GM08714 (cell line): Measurements from ENCODE around the gene TLR8.

Source experiments
- H3K4me3 ChIP-seq: fragments of 200-500 bp; sonication (Bioruptor generic); 2 replicates; pipeline ENCODE4 v1.5.1; 2014; ENCODE audit warnings: mild to moderate bottlenecking, low read length, inconsistent platforms
- ZNF274 ChIP-seq: IDR thresholded peaks from 2 replicates; pipeline ENCODE4 v1.6.1; 2012; ENCODE audit warnings: mild to moderate bottlenecking, low read depth, low read length

TLR8 gene

DNA sequence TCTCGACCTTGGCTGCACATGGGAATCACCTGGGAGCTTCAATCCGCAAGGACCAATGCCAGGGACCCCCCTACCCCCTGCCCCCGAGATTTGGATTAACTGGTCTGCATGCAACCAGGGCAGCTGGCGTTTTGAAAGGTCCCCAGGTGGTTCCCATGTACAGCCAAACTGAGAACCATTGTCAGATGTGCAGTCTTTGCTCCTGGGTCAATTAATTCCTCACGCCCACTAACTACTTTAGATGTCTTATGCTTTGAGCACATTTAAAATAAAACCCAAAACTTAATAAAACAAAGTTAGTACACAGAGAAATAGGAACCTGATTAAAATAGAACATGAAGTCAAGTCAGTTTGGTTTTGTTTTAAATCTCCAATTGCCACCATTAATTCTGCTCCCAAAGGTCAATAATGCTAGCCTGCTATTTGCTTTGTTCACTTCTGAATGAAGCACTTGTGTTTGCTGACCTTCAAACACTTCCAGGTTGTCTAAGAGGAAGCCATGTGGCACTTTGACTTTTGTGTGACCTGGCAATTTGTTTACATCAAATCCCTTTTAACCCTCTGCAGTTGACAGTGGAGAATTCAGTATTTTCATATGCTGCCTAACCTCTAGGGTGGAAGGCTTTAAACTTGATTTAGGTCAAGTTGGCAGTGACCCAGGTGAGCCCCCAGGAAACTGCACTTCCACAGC, 41.3 kb downstream of the TLR8 start:
- no peak for TF ChIP-seq ZNF274

DNA sequence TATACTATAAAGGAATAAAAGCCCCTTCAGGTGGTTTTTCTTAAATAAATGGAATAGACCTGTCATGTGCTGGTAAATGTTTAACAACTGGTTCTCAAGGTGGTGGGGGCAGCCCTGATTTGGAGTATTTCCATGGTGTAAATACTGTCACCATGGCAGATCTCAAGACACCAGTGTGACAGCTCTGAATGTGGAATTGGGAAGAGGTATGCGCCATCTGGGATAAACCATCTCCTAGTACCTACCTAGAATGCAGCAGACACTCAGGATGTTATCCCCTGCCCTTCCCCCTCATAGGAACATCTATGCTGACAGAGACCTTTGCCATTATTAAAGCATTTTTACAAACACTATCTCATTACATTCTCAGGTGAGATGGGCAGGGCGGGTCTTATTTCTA, 42.1 kb downstream of the TLR8 start:
- TF ChIP-seq ZNF274: no peak
- H3K4me3 ChIP-seq: no peak overlapping the region

More for the DNA sequence above, 41.3 kb downstream of the TLR8 start:
- H3K4me3 ChIP-seq: no peak overlapping the region

DNA sequence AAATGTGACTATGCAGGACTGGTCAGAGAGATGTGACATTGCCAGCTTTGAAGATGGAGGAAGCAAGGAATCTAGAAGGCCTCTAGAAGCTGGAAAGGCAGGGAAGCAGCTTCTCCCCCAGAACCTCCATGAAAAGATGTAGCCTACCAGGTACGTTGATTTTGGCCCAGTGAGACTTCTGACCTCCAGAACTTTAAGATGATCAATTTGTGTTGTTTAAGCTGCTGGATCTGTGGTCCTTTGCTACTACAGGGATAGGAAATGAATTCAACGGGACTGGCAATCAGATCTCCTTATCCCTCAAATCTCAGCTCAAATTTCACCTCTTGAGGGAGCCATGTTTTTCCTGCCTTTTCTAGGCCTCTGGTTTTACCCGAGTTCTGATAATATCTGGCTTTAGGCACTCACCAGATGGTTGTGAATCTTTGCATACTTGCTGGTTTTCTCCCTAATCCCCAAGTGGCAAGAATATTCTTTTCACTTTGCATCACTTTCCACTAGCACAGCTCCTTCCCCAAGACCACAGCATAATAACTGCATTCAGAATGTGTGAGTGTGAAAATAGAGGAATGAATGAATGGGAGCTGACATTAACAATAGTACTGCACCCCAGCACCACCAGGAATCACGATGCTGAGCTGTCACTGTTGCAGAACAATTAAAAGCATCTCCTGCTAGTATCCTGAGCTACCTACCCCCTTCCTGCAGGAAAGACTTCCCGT, 42.9 kb downstream of the TLR8 start:
- no peak for TF ChIP-seq ZNF274
- no peak overlapping the region; the same call in 1 of the 2 replicates for H3K4me3 ChIP-seq

DNA sequence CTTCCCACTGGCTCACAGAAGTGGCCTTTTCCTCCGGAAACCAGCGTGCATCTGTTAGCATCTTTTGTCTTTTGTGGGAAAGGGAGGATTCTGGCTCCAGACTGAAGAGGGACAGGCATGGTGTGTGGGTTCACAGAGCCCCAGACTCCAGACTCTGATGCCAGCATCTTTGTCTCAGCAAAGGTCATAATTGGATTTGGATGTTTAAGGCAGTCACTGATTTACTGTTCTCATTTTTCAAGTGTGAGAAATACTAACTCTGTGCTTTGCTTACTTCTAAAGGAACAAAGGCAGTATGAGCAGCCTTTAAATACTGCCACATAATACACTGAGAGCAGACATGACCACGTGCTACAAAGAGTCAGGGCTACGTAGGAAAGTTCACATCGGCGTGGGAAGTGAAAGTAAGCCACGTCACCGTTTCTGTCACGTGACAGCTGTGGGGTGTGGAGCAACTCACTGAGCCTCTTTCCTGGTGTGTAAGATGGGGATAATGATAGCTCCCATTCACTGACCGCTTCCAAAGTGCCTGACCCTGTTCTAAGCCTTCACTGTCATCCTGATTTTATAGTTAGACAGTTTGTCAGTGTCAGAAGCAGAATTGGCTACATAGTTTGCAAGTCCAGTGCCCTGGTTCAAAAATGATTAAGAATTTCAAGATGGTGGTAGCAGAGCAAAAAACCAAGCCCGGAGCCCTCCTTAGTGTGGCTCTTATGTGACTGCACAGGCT, 43.7 kb downstream of the TLR8 start:
- H3K4me3 ChIP-seq: peak overlapping the region; percentile 48; the same call in 1 of the 2 replicates
- TF ChIP-seq ZNF274: no peak

DNA sequence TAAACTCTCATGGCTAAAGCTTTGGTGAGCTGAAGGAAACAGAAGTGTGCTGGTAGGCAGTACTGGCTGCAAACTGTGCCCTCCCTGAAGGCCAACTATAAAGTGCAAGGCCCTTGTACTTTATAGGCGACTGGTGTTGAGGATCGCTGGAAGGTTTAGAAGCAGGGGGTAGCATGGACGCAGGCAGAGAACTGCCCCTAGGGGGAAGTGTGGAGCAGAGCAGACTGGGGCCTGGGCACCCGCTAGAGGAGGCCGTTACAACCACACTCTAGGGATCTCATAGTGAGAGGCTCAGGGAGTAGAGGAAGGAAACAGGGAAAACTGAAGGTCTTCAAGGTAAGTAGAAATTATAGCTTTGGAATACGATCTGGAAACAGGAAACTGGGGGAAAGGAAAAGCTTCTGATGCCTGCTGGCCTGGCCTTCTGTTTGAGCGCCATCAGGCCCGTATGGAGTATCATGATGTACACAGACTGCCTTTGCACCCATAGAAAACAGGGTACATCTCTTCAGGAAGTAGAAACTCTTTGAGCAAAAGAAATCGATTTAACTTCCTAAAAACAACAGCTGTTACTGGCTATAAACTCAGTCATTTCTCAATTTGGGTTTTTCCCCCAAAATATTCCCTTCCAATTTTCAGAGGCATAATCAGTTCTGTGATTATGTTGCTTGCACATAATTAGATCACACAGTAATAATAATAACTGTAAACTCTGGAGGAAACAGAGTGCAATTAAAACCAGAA, 44.6 kb downstream of the TLR8 start:
- TF ChIP-seq ZNF274: no peak
- H3K4me3 ChIP-seq: peak overlapping the region; percentile 48; the same call in 1 of the 2 replicates

DNA sequence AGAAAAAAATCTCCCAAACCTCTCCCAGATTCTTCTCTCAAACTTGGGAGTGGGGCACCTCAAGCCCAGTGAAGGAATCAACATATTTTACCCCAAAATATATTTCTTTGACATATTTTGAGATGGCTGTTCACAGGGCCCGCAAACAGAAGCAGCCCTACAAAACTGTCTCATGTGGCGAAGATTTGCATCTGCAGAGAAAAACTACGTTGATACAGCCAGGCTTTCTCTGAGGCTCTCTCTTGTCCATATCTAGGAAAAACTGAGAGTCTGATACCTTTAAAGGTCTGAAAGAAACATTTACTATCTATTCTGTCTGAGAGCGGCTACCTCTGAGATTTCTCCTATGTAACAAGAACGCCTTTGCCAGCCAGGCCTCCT, 45.2 kb downstream of the TLR8 start:
- no peak for TF ChIP-seq ZNF274
- H3K4me3 ChIP-seq: peak overlapping the region; percentile 13; the same call in 1 of the 2 replicates

DNA sequence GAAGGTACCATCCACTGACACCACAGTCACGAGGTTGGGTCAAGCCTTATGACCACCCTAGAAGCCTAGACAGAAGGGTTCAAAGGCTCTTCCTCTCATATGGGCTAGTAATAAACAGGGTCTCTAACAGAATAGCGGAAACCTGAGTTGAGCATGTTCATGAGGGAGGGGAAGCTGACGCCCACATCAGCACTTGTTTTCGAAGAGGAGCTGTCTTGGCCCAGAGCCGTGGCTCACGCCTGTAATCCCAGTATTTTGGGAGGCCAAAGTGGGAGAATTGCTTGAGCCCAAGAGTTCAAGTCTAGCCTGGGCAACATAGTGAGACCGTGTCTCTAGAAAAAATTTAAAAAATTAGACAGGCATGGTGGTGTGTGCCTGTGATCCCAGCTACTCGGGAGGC, 47.0 kb downstream of the TLR8 start:
- no peak for TF ChIP-seq ZNF274
- no peak overlapping the region for H3K4me3 ChIP-seq

DNA sequence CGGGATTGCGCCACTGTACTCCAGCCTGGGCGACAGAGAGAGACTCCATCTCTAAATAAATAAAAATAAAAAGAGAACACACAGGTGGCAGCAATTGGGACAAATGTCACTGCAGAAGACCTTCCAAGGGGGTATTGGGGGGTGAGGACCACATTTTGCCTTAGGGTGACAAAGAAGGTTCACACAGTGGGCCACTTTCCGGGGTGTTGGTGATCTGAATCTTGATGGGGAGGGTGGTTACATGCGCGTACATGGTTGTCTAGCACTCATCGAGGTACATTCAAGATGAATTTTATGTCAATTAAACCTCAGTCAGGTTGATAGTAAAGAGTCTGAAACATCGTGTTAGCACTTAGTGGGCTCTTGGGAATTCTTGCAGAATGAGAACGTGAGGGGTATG, 48.0 kb downstream of the TLR8 start:
- no peak overlapping the region for H3K4me3 ChIP-seq
- TF ChIP-seq ZNF274: no peak

DNA sequence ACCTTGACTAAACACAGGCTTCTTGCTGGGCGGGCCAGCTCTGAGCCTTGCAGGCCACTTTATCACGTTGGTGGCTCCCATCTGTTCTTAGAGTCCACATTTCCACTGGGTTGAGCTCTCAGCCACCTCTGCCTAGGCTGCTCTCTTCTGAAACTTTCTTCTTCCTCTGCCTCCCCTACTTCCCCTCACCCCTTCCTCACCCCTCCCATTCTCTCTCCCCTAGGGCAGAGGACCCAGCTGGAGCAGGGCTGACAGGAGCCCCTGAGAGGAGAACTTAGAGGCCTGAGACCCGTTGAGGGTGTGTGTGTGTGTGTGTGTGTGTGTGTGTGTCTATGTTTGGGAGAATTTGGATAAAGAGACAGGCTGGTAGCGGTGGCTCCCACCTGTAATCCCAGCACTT, 48.6 kb downstream of the TLR8 start:
- no peak for TF ChIP-seq ZNF274
- no peak overlapping the region; the same call in 1 of the 2 replicates for H3K4me3 ChIP-seq

DNA sequence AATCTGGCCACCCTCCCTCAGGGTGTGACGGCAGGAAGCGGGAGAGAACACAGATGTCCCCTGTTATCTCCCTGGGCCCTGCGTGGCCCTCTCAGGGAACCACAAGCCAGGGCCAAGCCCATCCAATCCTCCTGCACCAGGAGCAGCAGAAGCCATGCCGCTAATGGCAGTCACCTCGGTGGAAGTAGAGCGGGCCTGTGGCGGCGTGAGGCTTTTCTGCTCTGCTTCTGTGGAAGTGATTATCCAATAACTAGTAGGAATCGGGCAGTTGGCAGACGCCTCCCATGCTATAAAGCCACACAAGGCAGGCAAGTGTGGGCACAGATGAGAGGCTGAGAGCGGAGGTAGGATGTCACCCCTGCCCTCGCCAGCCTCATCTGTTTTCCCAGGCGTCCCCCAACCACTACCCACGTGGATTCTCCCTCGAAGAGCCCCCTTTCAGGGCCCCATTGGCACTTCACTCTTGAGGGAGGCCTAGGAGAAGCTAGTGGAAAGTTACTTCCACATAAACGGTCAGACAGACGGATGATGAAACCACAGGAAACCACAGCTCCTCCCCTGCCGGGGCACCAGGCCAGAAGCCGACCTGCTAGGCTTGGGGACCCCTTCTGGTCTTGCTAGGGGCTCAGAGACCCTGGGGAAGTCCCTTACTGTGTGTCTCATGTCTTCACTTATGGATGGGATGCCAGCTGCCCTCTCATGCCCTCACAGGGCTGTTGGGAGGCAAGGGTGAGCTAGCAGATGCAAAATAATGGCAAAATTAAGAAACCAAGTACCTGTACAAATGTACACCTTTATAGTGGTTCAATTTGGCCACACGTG, 49.7 kb downstream of the TLR8 start:
- TF ChIP-seq ZNF274: no peak
- peak overlapping the region; percentile 22; the same call in 1 of the 2 replicates for H3K4me3 ChIP-seq

DNA sequence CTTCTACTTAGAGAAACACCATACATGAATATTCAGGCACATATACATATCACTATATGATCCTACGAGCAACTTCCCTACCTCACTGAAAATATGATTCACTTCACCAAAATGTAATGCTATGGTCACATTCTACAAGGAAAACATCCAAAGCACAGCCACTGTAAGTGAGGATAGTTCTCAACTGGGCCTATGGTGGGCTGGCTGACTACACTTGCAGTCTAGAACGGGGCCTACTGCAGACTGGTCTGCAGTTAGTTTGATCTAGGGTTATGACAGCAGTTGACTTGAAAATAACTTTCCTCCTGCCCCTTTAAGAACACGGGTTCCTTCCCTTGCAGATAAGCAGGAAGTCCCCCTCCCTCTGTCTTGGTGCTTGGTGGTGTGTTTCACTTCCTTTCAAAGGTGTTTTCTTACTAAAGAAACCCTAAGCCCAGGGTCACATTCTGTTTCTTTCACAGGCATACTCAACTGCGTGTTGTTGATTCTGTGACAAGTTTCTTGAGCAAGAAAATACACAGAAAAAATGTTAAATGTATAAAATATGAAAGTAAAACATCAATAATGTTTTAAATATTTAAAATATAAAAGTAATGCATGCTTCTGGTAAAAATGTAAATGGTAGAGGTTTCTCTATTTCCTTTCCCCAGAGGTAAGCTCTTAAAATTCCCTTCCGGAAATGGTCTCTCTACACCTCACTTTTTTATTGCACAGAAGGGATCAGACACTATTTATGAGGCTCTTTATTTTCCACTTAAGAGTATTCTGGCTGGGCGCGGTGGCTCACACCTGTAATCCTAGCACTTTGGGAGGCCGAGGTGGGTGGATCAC, 50.5 kb downstream of the TLR8 start:
- peak overlapping the region; percentile 45; the same call in 1 of the 2 replicates for H3K4me3 ChIP-seq
- TF ChIP-seq ZNF274: no peak

DNA sequence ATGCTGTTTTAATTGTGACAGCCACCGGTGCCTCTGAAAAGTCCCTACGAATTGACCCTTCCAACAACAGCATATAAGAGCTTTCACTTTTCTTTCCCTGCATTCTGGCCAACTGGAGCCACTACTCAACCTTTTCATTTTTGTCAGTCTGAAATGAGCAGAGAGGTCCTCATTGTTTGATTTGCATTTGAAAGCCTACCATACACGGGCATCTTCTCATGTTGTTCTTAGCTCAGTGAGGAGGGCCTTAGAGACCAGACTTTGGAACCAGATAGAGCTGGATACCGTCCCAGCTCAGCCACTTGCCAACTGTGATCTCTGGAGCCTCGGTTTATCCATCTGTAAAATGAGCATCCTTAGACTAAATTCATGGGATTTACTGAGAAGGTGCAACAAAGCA, 51.6 kb downstream of the TLR8 start:
- peak overlapping the region; percentile 33; the same call in 1 of the 2 replicates for H3K4me3 ChIP-seq
- no peak for TF ChIP-seq ZNF274
